ENCODE results near the gene ZNF784. TPM values are rescaled to one million over a fixed set of nuclear protein-coding genes. Genes with fewer than 3 reads are reported as not detected.

ZNF784 gene
- total and polyA plus RNA-seq, 2 of the 13 experiments (the other 11 are each of a cell fraction or from before 2014, with no cell fraction given), result 4.1 to 4.2 TPM

DNA sequence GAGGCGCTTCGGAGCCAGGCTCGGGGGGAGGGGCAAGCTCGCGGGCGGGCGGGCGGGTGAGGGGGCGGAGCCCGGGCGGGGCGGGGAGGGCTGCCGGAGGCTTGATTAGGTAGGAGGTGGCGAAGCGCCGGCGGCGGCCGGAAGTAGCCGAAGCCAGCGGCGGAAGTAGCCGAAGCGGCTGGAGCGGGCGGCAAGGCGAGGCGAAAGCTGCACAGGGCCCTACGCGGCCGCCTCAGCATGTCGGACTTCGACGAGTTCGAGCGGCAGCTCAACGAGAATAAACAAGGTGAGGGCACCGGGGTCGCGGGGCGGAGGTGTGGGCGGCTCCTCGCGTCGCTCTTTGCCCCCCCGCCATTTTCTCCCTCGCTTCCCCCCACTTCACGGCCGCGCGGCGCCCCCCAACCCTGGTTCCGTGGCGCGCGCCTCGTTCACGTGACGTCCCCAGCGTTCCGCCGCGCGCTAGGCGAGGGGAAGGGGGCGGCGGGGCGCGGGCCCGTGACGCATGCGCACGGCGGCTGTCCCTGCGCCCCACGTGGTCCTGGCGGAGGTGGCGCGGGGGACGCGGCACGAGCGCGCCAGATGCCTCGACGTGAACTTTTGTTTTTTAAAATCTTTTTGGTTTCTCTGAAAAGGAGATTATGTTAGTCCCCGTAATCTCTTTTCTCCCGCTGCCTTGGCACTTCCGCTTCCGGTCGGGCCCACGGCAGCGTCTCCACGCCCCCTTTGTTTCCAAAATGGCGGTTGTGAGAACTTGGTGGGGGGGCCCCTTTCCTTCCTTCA, 30.7 kb upstream of the ZNF784 start, which contains the start of gene U2AF2 (continued):
- TF ChIP-seq, protein P1, sequence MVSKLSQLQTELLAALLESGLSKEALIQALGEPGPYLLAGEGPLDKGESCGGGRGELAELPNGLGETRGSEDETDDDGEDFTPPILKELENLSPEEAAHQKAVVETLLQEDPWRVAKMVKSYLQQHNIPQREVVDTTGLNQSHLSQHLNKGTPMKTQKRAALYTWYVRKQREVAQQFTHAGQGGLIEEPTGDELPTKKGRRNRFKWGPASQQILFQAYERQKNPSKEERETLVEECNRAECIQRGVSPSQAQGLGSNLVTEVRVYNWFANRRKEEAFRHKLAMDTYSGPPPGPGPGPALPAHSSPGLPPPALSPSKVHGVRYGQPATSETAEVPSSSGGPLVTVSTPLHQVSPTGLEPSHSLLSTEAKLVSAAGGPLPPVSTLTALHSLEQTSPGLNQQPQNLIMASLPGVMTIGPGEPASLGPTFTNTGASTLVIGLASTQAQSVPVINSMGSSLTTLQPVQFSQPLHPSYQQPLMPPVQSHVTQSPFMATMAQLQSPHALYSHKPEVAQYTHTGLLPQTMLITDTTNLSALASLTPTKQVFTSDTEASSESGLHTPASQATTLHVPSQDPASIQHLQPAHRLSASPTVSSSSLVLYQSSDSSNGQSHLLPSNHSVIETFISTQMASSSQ (IDR thresholded peaks at IDR 0.05; ENCODE audit: low read depth), result no peak
- TF ChIP-seq, protein P1 (CRISPR knock-in tag; IDR thresholded peaks at IDR 0.05; ENCODE audit: borderline replicate concordance), result no peak; the same call in 1 of the 2 replicates
- TF ChIP-seq ARHGAP35 (CRISPR knock-in tag; IDR thresholded peaks at IDR 0.05; ENCODE audit: borderline replicate concordance), result peak; percentile 82; the same call in 1 of the 2 replicates
- TF ChIP-seq ZFAT (CRISPR knock-in tag; conservative IDR thresholded peaks at IDR 0.05), result no peak
- no peak for TF ChIP-seq ZSCAN12 (CRISPR knock-in tag; IDR thresholded peaks at IDR 0.05)
- TF ChIP-seq, protein P2, sequence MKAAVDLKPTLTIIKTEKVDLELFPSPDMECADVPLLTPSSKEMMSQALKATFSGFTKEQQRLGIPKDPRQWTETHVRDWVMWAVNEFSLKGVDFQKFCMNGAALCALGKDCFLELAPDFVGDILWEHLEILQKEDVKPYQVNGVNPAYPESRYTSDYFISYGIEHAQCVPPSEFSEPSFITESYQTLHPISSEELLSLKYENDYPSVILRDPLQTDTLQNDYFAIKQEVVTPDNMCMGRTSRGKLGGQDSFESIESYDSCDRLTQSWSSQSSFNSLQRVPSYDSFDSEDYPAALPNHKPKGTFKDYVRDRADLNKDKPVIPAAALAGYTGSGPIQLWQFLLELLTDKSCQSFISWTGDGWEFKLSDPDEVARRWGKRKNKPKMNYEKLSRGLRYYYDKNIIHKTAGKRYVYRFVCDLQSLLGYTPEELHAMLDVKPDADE (CRISPR knock-in tag; IDR thresholded peaks at IDR 0.05), result no peak
- peak; percentile 64; the same call in 1 of the 2 replicates for TF ChIP-seq SMYD3 (CRISPR knock-in tag; IDR thresholded peaks at IDR 0.05)
- TF ChIP-seq ZNF367 (CRISPR knock-in tag; IDR thresholded peaks at IDR 0.05; ENCODE audit: borderline replicate concordance), result no peak; the same call in 1 of the 2 replicates
- no peak for TF ChIP-seq ZNF260 (CRISPR knock-in tag; IDR thresholded peaks at IDR 0.05; ENCODE audit: borderline replicate concordance, low read depth)
- TF ChIP-seq, protein P3, sequence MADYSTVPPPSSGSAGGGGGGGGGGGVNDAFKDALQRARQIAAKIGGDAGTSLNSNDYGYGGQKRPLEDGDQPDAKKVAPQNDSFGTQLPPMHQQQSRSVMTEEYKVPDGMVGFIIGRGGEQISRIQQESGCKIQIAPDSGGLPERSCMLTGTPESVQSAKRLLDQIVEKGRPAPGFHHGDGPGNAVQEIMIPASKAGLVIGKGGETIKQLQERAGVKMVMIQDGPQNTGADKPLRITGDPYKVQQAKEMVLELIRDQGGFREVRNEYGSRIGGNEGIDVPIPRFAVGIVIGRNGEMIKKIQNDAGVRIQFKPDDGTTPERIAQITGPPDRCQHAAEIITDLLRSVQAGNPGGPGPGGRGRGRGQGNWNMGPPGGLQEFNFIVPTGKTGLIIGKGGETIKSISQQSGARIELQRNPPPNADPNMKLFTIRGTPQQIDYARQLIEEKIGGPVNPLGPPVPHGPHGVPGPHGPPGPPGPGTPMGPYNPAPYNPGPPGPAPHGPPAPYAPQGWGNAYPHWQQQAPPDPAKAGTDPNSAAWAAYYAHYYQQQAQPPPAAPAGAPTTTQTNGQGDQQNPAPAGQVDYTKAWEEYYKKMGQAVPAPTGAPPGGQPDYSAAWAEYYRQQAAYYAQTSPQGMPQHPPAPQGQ (CRISPR knock-in tag; IDR thresholded peaks at IDR 0.05; ENCODE audit: borderline replicate concordance), result no peak
- TF ChIP-seq, protein P4, sequence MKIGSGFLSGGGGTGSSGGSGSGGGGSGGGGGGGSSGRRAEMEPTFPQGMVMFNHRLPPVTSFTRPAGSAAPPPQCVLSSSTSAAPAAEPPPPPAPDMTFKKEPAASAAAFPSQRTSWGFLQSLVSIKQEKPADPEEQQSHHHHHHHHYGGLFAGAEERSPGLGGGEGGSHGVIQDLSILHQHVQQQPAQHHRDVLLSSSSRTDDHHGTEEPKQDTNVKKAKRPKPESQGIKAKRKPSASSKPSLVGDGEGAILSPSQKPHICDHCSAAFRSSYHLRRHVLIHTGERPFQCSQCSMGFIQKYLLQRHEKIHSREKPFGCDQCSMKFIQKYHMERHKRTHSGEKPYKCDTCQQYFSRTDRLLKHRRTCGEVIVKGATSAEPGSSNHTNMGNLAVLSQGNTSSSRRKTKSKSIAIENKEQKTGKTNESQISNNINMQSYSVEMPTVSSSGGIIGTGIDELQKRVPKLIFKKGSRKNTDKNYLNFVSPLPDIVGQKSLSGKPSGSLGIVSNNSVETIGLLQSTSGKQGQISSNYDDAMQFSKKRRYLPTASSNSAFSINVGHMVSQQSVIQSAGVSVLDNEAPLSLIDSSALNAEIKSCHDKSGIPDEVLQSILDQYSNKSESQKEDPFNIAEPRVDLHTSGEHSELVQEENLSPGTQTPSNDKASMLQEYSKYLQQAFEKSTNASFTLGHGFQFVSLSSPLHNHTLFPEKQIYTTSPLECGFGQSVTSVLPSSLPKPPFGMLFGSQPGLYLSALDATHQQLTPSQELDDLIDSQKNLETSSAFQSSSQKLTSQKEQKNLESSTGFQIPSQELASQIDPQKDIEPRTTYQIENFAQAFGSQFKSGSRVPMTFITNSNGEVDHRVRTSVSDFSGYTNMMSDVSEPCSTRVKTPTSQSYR (CRISPR knock-in tag; IDR thresholded peaks at IDR 0.05; ENCODE audit: borderline replicate concordance), result 0 out of 2 replicates have a peak, but pooled peaks have one; percentile 9
- TF ChIP-seq NKX3-1 (CRISPR knock-in tag; IDR thresholded peaks at IDR 0.05), result peak; percentile 60; the same call in 1 of the 2 replicates
- peak; percentile 73; the same call in 1 of the 2 replicates for TF ChIP-seq ZNF558 (CRISPR knock-in tag; IDR thresholded peaks at IDR 0.05; ENCODE audit: borderline replicate concordance)
- no peak for TF ChIP-seq SATB2 (CRISPR knock-in tag; IDR thresholded peaks at IDR 0.05)
- peak; percentile 89; the same call in 1 of the 2 replicates for TF ChIP-seq BORCS8-MEF2B (CRISPR knock-in tag; IDR thresholded peaks at IDR 0.05)
- TF ChIP-seq SIN3B (IDR thresholded peaks at IDR 0.05; ENCODE audit: low read length), result peak; percentile 78; the same call in 1 of the 2 replicates
- no peak for TF ChIP-seq KLF13 (CRISPR knock-in tag; IDR thresholded peaks at IDR 0.05)
- TF ChIP-seq NFRKB (IDR thresholded peaks at IDR 0.05), result no peak

All from HepG2 (cell line).